Measurements from ENCODE around the gene SRSF2. TPM values are rescaled to one million over a fixed set of nuclear protein-coding genes. Genes with fewer than 3 reads are reported as not detected.

SRSF2 gene
- total RNA-seq, 2 donors from 2014 or later, result 217 to 316 TPM

GRCh38 chr17:76738468-76738850 lies 1.3 kb upstream of the SRSF2 start:
- Histone ChIP-seq H3K4me1 (replicated peaks) (peaks cover 10% of the 10 kb centered on the region), H3K9me3 (no peaks in the 10 kb centered on the region), H3K36me3 (no peaks in the 10 kb centered on the region), H3K27me3 (replicated peaks; ENCODE audit: insufficient read depth) (no peaks in the 10 kb centered on the region), H3K27ac (peak overlapping the region; percentile 100), H3K4me3 (peak overlapping the region; percentile 99)
- no peak for TF ChIP-seq CTCF (IDR thresholded peaks at IDR 0.05)
- DNase-seq (ENCODE audit: low spot score), result no peak
- intact Hi-C loops (cut with DNase I), result no loop called here
- under 1% methylated on average over 7 of the region's 7 CpGs for WGBS

- peak; percentile 88 for DNase-seq (ENCODE audit: low spot score)
- Histone ChIP-seq H3K4me1 (replicated peaks) (peaks cover 10% of the 10 kb centered on the region), H3K27ac (peak within 1 kb of the TSS; percentile 100), H3K36me3 (no peaks in the 10 kb centered on the region), H3K9me3 (no peaks in the 10 kb centered on the region), H3K27me3 (replicated peaks; ENCODE audit: insufficient read depth) (no peaks in the 10 kb centered on the region), H3K4me3 (peak within 1 kb of the TSS; percentile 99)
- TF ChIP-seq POLR2A (IDR thresholded peaks at IDR 0.05), result peak; percentile 54
- TF ChIP-seq POLR2AphosphoS5 (IDR thresholded peaks at IDR 0.05), result no peak
- peak in 1 of 4 experiments; percentile 35 for TF ChIP-seq CTCF (IDR thresholded peaks at IDR 0.05)
- under 1% methylated on average over 47 of the region's 57 CpGs for WGBS
- intact Hi-C loops (cut with DNase I), result no loop called here
Observed at GRCh38 chr17:76737676-76738467, 741 bp upstream of the SRSF2 start, which contains the start of gene MFSD11. MFSD11 (plus strand) TSS chr17:76738119; CDS start chr17:76738353, 234 bp downstream.

- no peaks in the 10 kb centered on the region for H3K27me3 ChIP-seq (replicated peaks; ENCODE audit: insufficient read depth)
- H3K36me3 ChIP-seq, result no peaks in the 10 kb centered on the region
- H3K9me3 ChIP-seq, result no peaks in the 10 kb centered on the region
- intact Hi-C loops (cut with DNase I), result no loop called here
- under 1% methylated on average over 109 of the region's 117 CpGs for WGBS
- peak overlapping the region; percentile 99 for H3K4me3 ChIP-seq
- peak; percentile 66 for DNase-seq (ENCODE audit: low spot score)
- peak overlapping the region; percentile 100 for H3K27ac ChIP-seq
- peak; percentile 67 for TF ChIP-seq POLR2A (IDR thresholded peaks at IDR 0.05)
- TF ChIP-seq POLR2AphosphoS5 (IDR thresholded peaks at IDR 0.05), result no peak
- TF ChIP-seq CTCF (IDR thresholded peaks at IDR 0.05), result peak in 2 of 4 experiments; percentile 45 to 47
- H3K4me1 ChIP-seq (replicated peaks), result peaks cover 10% of the 10 kb centered on the region
Observed at GRCh38 chr17:76736349-76737081, 616 bp downstream of the SRSF2 start.

GRCh38 chr17:76735586-76736348 lies 1.4 kb downstream of the SRSF2 start:
- TF ChIP-seq POLR2AphosphoS5 (IDR thresholded peaks at IDR 0.05) (no peak), POLR2A (IDR thresholded peaks at IDR 0.05) (no peak), CTCF (IDR thresholded peaks at IDR 0.05) (no peak)
- H3K4me1 ChIP-seq (replicated peaks), result peaks cover 10% of the 10 kb centered on the region
- H3K9me3 ChIP-seq, result no peaks in the 10 kb centered on the region
- WGBS, result under 1% methylated on average over 20 of the region's 20 CpGs
- peak overlapping the region; percentile 100 for H3K27ac ChIP-seq
- intact Hi-C loops (cut with DNase I), result no loop called here
- no peaks in the 10 kb centered on the region for H3K27me3 ChIP-seq (replicated peaks; ENCODE audit: insufficient read depth)
- H3K4me3 ChIP-seq, result peak overlapping the region; percentile 99
- no peaks in the 10 kb centered on the region for H3K36me3 ChIP-seq
- no peak for DNase-seq (ENCODE audit: low spot score)
